Amniotic epithelial cell (primary cell): ENCODE data around the gene IL15.
"Not testable (repeated sequence)": the region's sequence is repeated elsewhere in the genome, so short reads cannot be mapped to it uniquely, and the experiment has no call there.

Experiments used
- DNase-seq: peaks from one replicate; pipeline ENCODE4 v3.0.0-alpha.2; 2010; ENCODE audit warnings: low read depth

Gene IL15

GRCh38 chr4:141646969-141647368 lies 10.6 kb downstream of the IL15 start:
- DNase-seq: peak; percentile 55

GRCh38 chr4:141647966-141648365 lies 11.6 kb downstream of the IL15 start:
- no peak for DNase-seq

DNA sequence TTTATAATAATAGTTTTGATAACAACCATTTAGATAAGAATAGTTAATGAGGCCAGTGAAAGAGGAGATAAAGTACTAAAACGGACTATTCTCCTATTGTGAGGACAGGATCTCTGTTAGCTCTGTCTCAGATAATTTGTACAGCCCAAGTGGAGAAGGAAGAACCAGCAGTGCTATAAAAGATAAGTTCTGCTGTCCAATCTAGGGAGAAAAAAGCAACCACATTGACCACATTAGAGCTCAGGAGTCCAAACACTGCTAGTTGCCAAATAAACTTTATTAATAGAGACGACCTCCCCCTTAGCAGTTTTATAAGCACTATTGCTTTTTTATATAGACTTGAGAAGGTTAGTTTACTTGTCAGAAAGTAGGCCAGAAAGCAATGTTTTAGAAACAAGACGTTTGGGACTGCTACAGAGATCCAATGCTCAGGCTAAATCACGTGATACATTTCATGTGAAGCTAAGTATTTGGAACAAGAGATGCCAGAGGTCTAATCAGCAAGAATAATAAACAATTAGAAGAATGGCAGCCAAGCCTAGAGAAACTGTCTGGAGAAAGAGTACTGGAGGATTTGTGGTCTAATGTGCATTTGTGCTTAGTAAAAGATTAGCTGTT lies 15.9 kb downstream of the IL15 start:
- DNase-seq: peak; percentile 77

DNA sequence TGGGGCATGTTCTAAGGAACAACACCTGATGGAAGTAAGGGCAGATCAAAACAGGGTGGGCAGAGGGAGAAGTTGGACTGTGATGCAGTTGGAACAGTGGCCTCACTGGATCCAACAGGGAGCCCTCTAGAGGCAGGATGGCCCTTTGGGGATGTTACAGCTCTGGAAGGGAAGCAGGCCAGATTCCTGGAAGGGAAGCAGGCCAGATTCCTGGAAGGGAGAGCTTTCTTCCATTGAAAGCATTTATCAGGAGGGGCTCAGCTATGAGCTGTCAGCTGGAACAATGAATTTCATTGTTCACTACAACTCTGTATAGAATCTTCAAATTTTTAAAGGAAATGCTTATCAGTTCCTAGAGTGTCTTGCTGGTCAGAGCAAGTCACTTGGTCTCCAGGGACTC lies 17.7 kb downstream of the IL15 start:
- peak; percentile 29 for DNase-seq

GRCh38 chr4:141656031-141656430 lies 19.6 kb downstream of the IL15 start:
- no peak for DNase-seq

DNA sequence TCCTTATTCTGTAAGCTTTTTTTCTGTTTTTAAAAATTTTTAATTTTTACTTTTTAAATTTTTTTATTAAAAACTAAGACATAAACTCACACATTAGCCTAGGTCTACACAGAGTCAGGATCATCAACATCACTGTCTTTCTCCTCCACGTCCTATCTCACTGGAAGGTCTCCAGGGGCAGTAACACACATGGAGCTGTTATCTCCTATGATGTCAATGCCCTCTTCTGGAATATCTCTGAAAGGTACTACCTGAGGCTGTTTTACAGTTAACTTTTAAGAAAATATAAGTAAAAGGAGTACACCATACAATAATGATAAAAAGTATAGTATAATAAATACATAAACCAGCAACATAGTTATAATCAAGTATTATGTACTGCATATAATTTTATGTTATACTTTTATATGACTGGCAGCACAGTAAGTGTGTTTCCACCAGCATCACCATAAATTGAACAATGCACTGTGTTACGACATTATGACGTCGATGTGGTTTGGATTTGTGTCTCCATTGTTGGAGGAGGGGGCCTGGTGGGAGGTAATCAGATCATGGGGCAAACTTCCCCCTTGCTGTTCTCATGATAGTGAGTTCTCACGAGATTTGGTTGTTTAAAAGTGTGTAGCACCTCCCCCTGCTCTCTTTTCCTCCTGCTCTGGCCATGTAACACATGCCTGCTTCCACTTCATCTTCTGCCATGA lies 21.3 kb downstream of the IL15 start:
- peak; percentile 73 for DNase-seq

GRCh38 chr4:141658309-141658708 lies 21.9 kb downstream of the IL15 start:
- DNase-seq: no peak

- peak; percentile 20 for DNase-seq
Measured at GRCh38 chr4:141659539-141659938, 23.2 kb downstream of the IL15 start.

DNA sequence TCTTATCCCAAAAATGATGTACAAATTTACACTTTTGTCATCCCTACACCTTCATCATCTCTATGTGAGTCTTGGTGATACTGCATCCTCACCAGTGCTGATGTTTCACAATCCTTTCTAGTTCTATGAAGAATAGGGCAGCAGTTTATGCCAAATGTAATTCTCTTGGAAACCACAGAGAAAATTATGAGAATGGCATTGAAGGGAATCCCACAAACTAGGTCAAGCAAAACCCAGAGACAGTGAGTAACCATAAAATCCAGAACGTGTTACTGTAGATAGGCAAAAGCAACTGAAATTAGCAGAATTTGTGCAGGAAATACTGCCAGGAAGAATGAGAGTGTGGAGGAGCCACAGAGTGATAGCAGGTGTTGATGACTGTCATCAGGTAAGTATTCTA lies 24.5 kb downstream of the IL15 start:
- DNase-seq: peak; percentile 94

- DNase-seq: peak; percentile 37
Measured at GRCh38 chr4:141668200-141668910, 32.0 kb downstream of the IL15 start.

DNA sequence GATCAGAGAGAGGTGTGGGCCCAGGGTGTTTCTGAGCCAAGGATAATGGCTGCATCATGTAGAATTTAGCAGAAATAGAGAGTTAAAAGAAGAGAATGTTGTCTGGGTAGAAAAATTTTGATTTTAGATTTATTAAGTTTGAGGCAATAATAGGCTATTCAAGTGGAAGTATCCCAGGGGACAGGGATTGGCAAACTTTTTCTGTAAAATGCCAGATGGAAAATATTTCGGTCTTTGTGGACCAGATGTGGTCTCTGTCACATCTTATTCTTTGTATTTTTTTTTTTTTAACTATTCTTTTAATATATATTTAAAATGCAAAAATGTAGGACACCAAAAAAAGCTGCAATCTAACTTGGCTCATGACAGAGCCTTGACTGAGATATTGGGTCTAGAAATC lies 33.1 kb downstream of the IL15 start:
- DNase-seq: no peak

- no peak for DNase-seq
Measured at GRCh38 chr4:141675384-141675783, 39.0 kb downstream of the IL15 start.

GRCh38 chr4:141676087-141676670 lies 39.8 kb downstream of the IL15 start:
- DNase-seq: no peak

- no peak for DNase-seq
Measured at GRCh38 chr4:141680060-141680459, 43.7 kb downstream of the IL15 start.

- no peak for DNase-seq
Measured at GRCh38 chr4:141684785-141685184, 48.4 kb downstream of the IL15 start.

- peak; percentile 66 for DNase-seq
Measured at GRCh38 chr4:141686146-141686775, 49.9 kb downstream of the IL15 start.

DNA sequence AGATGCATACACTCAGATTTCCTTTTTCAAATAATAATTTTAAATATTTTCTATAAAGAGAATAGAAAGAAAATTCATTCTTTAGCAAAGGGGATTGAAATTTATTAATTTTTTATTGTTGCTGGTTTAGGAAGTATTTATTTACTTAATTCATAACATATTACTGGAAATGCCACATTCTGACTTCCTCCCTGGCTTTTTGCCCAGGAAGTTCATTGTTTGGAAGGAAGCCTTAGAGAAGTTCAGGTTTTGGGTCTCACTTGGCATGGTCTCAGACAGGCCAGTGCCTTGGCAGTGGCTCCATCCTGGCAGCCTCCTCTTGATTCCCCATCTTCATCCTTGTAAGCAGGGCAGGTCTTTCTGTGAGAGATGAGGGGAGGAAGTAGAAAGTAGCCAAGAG lies 50.5 kb downstream of the IL15 start:
- DNase-seq: no peak

GRCh38 chr4:141689726-141690296 lies 53.4 kb downstream of the IL15 start:
- not testable (repeated sequence) for DNase-seq

DNA sequence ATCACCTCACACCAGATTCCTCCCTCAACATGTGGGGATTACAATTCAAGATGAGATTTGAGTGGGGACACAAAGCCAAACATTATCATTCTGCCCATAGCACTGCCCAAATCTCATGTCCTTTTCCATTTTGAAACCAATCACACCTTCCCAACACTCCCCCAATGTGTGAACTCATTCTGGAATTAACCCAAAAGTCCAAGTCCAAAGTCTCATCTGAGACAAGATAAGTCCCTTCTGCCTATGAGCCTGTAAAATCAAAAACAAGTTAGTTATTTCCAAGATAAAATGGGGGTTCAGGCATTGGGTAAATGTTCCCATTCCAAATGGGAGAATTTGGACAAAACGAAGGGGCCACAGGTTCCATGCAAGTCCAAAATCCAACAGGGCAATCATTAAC lies 54.9 kb downstream of the IL15 start:
- DNase-seq: not testable (repeated sequence)

- DNase-seq: no peak
Measured at GRCh38 chr4:141692081-141692480, 55.7 kb downstream of the IL15 start.

DNA sequence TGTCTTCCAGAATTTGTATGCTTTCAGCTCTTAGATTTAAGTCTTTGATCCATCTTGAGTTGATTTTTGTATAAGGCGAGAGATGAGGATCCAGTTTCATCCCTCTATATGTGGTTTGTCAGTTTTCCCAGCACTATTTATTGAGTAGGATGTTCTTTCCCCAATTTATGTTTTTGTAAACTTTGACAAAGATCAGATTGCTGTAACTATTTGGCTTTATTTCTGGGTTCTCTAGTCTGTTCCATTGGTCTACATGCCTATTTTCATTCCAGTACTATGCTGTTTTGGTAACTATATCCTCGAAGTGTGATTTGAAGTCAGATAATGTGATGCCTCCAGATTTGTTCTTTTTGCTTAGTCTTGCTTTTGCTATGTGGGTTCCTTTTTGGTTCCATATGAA lies 60.7 kb downstream of the IL15 start:
- no peak for DNase-seq
